SHP77 (cell line): ENCODE measurements around the gene GRIN3A.
"Not testable (repeated sequence)": the region's sequence is repeated elsewhere in the genome, so short reads cannot be mapped to it uniquely, and the experiment has no call there.

ENCODE experiments used
- DNase-seq, 2 experiments: peaks; one replicate each; lab custom pipeline; 2025; lab: John Stamatoyannopoulos, UW

The GRIN3A gene

DNA sequence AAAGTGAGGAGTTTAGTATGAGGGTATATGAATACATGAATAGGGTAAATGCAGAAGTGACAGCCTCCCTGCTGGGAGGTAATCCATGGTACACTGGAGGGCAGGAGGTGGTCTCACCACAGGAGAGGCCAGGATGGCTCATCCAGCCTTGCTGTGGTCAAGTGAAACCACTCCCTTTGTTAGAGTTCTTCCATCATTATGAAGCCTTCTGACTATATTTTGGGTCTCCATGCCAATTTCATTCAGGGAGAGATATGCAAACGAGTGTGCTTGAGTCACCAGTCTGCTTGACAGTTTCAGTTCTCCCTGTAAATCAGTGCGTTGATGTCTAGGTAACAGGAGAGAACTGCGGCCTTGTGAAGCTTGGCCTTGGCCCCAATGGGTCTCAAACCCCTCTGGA is 160.1 kb downstream of the GRIN3A start:
- no peak for DNase-seq

DNA sequence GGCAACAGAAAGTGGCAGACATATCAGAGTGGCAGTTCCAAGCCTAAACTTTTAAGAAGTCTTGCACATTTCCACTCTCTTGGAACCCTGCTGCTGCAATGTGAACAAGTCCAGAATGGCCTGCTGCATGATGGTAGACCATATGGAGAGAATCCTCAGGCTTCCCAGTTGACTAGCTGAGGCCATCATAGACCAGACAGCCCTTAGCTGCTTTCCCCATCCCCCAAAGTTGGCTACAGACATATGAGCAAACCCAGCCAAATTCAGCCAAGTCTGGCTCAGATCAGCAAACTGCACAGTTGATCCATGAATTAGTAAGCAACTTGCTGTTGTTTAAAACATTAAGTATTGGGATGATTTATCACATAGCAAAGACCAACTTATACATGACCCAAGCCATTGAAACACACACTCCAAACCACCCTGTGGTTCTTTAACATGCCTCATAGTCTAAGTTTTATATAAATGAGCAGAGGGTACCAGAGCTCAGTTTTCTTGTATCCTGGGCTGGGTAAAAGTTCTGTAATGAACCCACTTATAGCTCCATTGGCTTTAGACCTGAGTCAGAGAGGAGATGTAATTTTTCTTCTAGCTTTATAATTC is 163.6 kb downstream of the GRIN3A start:
- no peak for DNase-seq

DNA sequence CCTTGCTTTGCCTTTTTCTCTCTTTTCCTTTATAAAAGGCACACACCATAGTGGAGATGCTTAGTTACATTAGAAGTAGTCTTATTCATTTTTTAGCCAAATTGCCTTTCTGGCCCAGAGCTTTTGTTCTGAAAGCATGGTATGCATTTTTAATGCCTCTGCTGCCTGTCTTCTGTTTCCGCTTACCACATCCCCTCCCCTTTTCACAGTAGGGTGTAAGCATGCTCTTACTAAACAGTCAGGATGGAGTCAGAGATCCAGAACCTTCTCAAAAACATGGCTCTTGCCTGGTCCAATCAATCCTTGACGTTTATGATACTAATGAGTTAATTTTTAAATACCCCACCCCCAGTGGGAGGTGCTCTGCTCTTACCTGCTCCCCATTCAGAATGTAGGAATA is 166.1 kb downstream of the GRIN3A start:
- DNase-seq, result no peak

GRCh38 chr9:101571114-101571513 is 167.3 kb downstream of the GRIN3A start:
- no peak for DNase-seq

GRCh38 chr9:101569741-101570501 is 168.5 kb downstream of the GRIN3A start:
- no peak for DNase-seq

GRCh38 chr9:101567725-101568350 is 170.6 kb downstream of the GRIN3A start:
- DNase-seq, result no peak

GRCh38 chr9:101566904-101567724 is 171.3 kb downstream of the GRIN3A start:
- DNase-seq, result peak in 1 of 2 experiments; percentile 6

DNA sequence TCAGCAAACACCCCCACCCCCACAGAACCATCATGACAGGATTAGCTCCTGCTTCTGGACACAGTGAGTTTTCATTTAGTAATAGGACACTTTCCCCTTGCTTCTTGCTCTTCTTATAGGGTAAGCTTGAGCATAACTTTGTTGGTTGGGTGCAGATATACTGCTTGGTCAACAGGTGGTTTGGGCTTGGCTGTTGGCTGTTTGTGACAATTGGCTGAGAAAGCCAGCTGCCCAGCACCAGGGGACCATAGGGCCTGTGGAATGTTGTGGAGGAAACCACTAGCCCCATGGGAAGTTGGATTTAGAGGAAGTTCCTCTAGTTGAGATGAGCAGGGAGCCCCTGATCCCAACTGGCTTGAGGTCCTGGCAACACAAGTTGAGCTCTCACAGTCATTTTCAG is 174.2 kb downstream of the GRIN3A start:
- no peak for DNase-seq

DNA sequence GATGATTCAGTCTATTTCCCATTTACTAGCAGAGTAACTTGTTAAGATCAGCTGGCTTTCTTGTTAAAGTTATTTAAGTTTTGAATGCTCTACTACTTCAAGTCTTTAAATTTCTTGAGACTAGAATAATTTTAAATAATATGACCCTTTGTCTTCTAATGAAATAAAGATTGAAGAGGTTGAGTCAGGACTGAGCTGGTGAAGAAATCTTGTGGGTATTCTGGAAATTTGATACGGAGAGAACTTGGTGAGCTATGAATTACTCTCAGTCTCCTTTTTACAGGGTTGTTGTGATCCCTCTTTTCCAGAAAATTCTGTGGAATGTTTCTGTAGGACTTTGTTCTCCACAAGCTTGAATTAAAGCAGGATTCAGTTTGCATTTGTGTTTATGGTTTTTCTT is 175.5 kb downstream of the GRIN3A start:
- no peak for DNase-seq

- no peak for DNase-seq
These were observed 176.7 kb downstream of the GRIN3A start for GRCh38 chr9:101561740-101562139.

- not testable (repeated sequence) for DNase-seq
These were observed 188.9 kb downstream of the GRIN3A start for GRCh38 chr9:101549472-101550098.

GRCh38 chr9:101543098-101543735 is 195.2 kb downstream of the GRIN3A start:
- DNase-seq, result no peak

DNA sequence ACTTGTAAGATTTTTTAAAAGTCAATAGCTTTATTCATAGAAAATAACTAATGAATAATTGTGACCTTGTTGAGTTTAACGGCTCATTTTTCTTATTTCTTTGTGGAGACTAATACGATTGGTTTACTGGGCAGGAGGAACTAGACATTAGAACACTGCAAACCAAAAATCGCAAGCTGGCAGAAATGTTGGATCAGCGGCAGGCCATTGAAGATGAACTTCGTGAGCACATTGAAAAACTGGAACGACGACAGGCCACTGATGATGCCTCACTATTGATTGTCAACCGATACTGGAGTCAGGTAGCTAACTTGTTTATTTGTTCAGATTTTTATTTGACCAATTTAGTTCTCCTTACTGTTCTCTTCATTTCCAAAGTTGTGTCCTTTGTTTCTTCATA is 198.4 kb downstream of the GRIN3A start:
- no peak for DNase-seq

GRCh38 chr9:101536938-101537337 is 201.5 kb downstream of the GRIN3A start:
- DNase-seq, result no peak

- no peak for DNase-seq
These were observed 202.1 kb downstream of the GRIN3A start for GRCh38 chr9:101536351-101536750.

DNA sequence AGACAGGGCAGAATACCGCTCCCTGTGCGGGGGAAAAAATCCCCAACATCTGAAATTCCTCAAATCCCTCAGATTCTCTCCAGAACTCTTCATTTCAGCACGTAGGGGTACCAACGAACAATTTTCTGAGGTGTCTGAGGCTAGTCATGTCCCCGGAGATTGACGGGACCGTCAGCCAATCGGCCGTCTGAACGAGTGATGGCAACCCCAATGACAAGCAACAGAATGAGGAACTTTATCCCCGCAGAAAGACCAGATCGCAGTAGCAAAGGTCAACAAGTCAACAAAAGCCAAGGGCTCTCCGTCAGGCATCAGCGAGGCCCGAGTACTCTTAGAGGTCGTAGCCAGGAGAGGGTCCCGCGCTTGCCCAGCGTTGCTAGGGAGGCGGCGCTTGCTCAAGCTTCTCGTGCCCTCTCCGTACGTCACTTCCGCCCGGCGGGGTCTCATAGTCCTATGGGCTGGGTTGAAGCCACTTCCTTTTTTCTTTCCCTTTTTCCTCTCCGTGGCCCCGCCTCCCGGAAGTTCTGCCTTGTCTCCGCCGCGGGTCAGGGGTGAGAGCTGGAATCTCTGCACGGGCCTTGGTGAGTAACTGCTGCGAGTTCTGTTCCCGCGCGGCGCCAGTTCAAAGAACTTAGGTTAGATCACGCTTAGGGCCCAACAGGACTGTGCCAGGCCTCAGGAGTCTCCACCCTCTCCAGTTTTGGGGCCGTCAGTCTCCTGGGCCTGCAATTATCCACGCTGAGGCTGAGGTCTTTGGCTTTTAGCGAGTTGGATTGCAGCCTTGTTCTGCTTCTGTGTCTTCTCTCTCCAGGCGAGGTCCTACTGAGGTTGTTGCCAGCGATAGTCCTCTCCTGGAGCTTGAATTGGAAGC is 204.9 kb downstream of the GRIN3A start, which contains the start of gene RNF20:
TSS of gene RNF20 (plus strand) at position 520 of the 871 bp plus-strand sequence. CDS start 1,571 bp downstream, outside the sequence.
- DNase-seq, result peak; percentile 98 to 99

DNA sequence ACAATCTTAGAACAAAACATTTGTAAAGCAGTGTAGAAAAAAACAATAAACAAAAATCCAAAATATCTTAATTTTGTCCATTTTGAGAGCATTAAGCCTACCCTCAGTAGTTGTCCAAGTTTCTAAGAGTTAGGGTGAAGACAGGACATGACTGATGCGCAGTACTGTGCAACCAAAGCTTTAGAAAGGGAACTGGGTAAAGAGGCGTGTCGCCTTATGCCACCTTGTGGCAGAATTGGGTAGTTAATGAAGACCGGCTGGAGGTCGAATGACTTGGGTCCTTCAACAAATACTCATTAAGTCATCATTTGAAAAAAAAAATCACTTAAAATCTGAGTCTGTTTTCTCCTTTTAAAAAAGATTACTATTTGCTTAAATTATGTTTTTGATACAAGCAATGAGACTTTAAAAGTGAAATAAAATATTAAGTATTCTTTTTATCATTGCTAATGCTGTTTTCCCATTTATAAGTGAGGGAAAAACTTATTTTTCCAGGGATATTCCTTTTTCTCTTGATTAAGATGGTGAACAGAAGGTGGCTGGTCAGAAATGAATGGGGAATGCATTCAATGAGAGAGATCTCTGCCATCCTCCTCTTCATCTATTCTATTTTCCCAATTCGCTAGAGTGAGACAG is 208.3 kb downstream of the GRIN3A start:
- DNase-seq, result peak; percentile 46 to 52

DNA sequence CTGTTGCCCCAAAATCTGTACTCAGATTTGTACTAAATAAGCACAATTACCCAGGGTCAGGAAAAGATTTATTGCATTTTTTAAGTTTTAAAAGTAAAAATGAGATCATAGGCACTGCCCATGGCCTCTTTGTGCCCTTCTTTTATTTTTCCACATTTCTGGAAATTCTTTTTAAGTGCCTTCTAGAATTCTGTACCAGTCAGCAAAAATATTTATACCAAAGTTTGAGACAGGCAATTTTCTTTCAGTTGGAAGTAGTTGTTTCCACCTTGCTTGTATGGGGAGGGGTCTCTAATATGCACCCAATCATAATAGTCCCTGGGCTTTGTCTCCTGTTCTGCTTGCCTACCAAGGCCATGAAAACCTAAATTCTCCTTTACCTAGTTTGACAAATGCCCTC is 210.4 kb downstream of the GRIN3A start:
- DNase-seq, result no peak

- DNase-seq, result no peak
These were observed 211.4 kb downstream of the GRIN3A start for GRCh38 chr9:101527066-101527465.

GRCh38 chr9:101524371-101524770 is 214.1 kb downstream of the GRIN3A start:
- no peak for DNase-seq
